K562 (cell line): Measurements from ENCODE around the gene ATP13A2.

Source experiments
- CTCF ChIP-seq, 3 experiments: IDR thresholded peaks in 2 of 3; conservative IDR thresholded peaks in 1 of 3; 2 replicates each; pipeline ENCODE4 v1.5.1; 2011 to 2012; ENCODE audit warnings: low read length in 3 of 3, mild to moderate bottlenecking in 3 of 3, control low read depth in 2 of 3, improper control_type of control experiment in 1 of 3, inconsistent platforms in 1 of 3, low read depth in 1 of 3, mixed read lengths in 1 of 3, moderate library complexity in 1 of 3; ENCODE audit not compliant: insufficient read depth in 2 of 3
- SIRT6 ChIP-seq: IDR thresholded peaks from one replicate; pipeline ENCODE4 v1.6.1; 2012; ENCODE audit warnings: low read depth, mild to moderate bottlenecking, control low read depth, inconsistent platforms, low read length, moderate library complexity
- TF ChIP-seq, protein P1 (sequence below): fragments of 450-650 bp; conservative IDR thresholded peaks from 2 replicates; pipeline ENCODE4 v1.6.1; 2016; ENCODE audit warnings: missing genetic modification characterization, low read depth, mild to moderate bottlenecking, control low read depth, missing compliant biosample characterization

DNA sequence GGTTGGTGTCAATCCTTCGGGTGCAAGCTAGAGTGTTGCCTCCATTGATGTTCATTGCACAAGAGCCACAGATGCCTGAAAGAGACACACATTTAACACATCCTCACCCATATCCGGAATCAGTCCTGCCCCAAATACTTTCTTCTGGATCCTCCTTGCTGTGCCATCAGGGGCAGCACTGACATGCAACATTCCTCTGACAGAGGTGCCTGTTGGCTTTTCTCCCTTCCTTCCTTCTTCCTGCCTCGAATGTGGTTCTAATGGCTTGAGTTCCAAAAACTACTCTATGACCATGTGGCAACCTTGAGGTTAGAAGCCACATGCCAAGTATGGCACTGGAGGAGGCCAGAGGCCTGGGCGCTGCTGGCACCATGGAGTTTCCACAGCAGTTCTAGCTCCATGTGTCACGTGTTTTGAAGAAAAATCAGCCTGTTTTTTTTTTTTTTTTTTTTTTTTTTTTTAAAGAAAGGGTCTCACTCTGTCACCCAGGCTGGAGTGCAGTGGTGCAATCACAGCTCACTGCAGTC lies 17.0 kb upstream of the ATP13A2 start:
- TF ChIP-seq SIRT6 (no peak), CTCF (IDR thresholded peaks at IDR 0.05 in 2 of 3, conservative IDR thresholded peaks at IDR 0.05 in 1 of 3; ENCODE audit: insufficient read depth in 2 of 3, low read depth in 1 of 3, low read length in 3 of 3) (no peak)
- TF ChIP-seq, protein P1, sequence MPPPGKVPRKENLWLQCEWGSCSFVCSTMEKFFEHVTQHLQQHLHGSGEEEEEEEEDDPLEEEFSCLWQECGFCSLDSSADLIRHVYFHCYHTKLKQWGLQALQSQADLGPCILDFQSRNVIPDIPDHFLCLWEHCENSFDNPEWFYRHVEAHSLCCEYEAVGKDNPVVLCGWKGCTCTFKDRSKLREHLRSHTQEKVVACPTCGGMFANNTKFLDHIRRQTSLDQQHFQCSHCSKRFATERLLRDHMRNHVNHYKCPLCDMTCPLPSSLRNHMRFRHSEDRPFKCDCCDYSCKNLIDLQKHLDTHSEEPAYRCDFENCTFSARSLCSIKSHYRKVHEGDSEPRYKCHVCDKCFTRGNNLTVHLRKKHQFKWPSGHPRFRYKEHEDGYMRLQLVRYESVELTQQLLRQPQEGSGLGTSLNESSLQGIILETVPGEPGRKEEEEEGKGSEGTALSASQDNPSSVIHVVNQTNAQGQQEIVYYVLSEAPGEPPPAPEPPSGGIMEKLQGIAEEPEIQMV (tag), result no peak
